GM19099 (cell line): ENCODE measurements around the gene RPP25L.

Experiments used
- POLR2A ChIP-seq: IDR thresholded peaks from 3 replicates; pipeline ENCODE4 v1.6.1; 2011; ENCODE audit warnings: low read depth; ENCODE audit not compliant: insufficient read length; ENCODE audit errors: extremely low read depth

The RPP25L gene

DNA sequence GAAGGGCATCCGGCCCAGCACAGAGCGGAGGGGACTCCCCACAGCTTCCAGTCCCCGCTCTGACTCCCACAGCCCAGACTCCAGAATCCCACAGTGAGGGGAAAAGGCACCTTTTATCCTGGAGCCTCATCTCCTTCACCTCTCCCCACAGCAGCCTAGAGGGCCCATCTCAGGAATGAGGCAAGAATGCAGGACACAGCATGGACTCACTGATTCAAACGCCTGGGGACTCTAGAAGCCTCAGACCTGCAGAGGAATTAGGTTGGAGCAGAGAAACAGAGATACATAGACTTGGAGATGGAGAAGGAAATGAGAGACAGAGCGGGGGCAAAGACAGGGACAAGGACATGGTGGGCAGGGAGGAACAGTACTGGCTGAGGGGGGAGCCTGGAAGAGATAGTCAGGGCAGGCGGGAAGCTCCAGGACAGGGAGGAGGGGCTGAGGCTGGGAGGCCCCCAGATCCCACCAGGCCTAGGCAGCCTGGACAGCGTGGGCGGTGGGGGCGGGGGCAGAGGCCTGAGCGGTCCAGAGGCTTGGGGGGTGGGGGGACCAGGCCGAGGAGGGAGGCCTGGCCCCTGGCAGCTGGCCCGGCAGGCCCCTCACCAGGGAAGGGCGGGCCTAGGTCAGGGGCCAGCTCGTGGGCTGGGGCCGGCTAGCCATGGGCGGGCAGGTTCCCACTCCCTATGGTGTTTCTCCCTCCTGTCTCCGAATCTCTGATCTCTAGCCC, 38.1 kb downstream of the RPP25L start:
- TF ChIP-seq POLR2A: no peak

DNA sequence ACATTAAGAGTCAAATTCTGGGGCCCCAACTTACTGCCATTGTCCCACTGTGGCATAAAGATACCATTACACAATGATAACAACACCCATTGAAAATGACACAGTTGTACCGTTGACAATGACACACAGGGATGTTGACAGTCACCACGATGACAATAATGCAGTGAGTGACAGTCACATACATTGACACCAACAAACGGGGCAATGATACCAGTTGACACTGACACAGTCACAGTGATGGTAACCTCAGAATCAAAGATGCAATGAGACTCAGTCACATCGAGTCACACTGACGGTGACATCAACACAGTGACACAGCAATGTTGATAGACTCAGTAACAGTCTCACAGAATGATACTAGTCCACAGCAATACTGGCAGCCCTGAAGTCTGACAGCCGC, 39.3 kb downstream of the RPP25L start:
- no peak for TF ChIP-seq POLR2A

DNA sequence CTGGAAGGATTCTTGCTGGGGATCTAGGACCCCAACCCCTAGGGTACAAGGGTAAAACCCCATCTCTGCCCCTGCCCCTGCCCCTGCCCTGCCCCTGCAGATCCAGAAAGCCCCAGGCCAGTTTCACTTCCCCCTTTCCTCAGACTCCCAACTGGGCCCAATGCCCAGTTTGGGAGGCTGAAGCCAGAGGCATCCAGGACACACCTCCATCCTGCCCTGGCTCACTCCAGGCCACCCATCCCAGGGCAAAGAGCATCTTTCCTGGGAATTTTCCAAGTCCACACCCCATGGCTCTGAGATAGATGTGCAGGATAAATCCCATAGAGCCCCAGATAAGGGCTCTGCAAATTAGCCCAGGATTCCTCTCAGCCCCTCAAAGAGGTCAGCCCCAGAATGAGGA, 39.8 kb downstream of the RPP25L start:
- no peak for TF ChIP-seq POLR2A

DNA sequence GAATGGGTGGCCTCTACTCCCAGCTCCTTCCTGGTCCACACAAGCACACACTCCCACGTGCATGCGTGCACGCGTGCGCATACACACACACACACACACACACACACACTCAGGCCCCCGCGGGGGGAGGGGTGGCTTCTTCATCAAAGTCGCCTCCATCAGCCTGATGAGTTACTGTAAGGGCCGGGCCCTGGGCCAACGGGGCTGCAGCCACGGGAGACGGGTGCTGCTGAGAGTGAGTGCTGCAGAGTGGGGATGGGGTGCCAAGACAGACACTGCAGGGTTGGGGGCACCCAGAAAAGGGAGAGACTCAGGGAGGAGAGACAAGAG, 40.5 kb downstream of the RPP25L start:
- no peak for TF ChIP-seq POLR2A

DNA sequence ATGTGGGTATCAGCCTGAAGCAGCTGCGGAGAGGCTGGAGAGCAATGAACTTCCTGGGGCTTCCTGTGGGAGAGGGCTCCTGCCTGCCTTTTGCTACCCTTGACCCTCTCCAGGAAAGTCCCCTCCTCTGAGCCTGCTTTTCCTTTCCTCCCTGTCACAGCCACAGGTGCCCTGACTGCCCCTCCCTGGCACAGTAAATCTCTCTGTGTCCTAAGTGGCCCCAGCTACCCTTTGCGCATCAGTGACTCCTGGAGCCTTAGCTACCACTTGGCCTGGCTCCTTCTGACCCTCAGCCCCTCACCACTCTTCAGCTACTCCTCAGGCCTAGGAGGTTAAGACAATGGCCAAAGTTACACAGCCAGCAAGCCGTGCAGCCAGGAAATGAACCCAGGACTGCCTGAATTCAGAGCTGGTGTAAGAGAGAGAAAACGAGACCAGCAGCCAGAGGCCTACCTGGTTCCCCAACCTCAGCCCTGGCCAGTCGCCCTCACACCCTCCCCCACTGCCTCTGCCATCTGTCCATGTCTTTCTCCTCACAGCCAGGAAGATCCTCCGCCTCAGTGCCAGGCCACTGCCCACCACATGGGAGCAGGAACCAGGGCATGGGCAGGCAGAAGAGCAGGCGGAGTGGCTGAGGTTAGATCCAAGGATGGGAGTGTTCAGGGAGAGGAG, 41.0 kb downstream of the RPP25L start:
- no peak for TF ChIP-seq POLR2A

DNA sequence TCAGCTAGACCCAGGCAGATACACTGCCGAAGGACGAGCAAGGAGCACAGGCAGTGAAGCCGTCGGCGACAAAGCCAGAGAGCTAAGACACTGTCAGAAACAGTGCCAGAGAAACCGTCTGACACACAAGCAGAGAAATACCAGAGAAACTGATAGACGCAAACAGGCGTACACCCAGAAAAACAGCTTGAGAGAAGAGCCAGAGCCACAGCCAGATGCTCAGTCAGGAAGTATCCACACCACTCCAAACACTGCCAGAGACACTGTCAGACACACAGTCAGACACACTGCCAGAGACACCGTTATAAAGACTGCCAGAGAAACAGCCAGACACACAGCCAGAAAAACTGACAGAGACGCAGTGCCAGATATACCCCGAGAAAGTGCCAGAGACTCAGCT, 41.5 kb downstream of the RPP25L start:
- no peak for TF ChIP-seq POLR2A

DNA sequence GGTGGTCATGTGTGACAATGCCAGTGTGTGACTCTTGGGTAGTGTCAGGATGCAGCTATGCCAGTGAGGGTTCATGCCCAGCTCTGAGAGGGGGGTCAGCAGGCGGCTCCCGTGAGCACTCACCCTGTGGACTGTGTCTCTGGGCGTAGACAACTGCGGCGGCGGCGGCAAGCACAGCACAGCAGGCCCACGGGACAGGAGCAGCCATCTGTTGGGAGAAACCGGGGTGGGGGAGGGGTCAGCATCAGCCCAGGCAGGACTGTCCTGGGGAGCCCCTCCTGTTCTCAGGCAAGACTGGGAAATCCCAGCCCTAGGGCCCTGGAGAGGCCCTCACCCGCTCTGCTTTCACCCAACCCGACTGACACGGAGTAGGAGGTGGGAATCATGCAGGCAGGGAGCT, 43.1 kb downstream of the RPP25L start:
- TF ChIP-seq POLR2A: no peak

DNA sequence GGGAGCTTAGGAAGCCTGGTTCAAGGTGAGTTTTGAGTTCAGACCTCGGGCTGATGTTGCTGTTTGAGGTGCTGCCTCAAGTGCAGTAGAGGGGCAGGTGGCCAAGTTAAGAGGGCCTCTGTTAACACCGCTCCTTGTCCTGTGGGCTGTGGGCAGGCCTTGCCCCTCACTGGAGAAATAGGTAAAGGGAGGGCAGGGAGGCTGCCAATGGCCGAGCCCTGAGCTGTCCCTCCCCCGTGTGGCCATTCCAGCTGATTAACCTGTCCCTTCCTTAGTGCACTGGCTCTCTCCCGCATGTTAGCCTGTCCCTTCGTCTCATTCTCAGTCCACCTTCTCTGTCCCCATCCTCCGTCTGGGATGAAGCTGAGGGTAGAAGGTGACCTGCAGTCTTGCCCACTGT, 43.8 kb downstream of the RPP25L start:
- TF ChIP-seq POLR2A: no peak

DNA sequence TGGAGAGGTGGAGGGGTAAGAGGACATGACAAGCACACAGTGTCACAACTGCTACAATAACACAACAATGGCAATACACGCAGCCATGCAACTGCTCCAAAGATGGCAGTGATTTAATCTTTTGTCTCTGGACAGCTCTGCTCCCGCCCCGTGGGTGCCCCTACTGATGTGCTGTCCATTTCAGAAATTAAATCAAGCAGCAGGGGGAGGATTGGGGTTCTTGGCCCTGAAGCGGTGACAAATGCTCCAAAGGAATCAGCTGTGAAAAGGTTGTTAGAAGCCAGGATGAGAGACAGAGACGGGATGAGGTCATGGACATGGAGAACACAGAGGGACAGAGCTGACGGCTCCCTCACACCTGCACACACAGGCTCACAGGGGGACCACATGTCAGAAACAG, 44.9 kb downstream of the RPP25L start:
- no peak for TF ChIP-seq POLR2A

DNA sequence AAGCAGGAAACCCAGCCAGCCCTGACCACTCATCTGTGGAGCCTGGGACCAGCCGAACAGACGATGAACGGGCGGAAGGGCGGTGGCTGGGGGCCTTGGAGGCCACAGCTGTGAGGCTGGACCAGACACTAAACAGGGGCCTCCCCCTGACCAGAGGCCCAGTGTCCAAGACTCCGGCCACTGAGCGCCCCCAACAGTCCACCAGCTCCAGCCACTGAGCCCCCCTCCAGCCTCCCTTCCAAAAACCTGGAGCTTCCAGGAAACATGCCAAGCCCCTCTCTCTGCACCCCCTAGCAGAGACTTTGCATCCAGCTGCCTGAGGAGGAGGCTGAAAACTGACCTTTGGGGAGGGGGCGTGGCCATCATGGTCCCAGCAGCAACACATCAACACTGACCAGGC, 45.6 kb downstream of the RPP25L start:
- no peak for TF ChIP-seq POLR2A

DNA sequence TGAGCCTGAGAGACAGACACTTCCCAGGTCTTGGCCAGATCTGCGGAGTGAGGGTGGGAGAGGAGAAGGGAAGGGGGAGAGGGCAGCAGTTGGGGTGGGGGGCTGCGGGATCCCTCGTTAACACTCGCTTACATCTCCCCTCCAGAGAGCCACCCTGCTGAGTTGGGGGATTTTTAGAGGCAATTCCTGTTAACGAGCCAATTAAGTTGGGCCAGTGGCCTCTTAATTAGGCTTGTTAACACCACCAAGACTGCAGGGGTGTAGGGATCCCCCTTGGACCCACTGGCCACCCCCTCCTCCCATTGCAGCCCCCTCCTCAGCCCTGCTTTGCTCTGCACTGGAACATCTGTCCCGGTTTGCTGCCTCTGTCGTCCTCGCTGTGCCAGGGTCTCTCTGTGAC, 46.0 kb downstream of the RPP25L start:
- TF ChIP-seq POLR2A: no peak

DNA sequence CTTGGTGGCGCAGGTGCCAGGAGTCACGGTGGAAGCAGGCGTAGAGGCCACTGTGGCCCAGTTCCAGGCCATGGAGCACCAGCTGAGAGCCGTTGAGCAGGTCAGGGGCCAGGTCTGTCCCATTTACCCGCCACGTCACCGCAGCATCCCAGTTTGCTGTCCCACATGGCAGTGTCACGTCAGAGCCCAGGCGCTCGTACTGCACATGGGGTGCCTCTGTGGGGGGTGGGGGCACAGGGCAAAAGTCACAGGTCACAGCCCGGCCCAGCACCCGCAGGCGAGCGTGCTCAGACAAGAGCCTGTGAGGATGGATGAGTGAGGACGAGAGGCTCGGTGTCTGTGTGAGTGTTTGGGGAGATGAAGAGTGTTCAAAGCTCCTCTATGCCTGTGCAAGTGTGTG, 47.3 kb downstream of the RPP25L start:
- TF ChIP-seq POLR2A: no peak

DNA sequence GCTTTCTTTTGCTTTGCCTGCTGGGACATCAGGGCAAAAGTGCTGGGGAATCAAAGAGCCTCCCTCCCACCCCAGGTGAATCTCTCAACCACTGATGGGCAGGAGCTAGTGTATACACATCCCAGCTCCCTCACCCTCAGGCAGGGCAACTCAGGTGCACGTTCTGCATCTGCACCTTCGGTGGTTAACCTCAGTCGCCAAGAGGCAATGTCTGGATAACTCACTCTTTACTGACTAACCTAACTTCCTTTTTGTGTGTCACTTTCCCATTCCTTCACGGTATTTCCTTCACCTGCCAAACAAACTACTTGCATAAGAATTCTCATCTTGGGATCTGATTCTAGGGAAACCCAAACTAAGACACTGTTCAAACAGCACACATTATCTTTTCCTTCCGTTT, 48.6 kb downstream of the RPP25L start:
- no peak for TF ChIP-seq POLR2A

DNA sequence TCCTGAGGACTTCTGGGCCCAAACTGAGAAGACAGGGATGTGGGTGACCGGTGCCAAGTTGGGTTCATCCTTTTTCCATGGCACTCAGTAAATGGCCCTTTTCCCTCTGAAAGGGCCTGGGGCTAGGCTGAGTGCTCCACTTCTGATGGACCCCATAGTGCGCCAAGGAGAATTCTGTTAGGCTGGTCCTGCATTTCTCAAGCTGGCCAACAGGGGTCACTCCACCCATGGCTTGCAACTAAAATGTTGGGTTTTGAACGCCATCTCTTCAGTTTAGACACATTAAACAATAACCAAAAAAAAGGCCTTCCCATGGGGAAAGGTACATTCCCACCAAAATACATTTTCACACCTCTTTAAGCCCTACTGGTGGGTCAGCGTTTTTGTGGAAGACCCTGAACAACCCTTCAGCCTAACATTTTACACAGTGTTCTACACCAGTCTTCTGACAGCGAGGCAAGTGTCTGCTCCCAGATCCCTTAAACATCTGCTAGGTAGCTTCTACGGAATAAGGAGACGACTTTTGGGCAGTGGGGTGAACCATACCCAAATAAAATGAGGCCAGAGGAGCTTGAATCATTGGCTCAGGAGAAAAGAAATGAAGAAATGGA, 49.7 kb downstream of the RPP25L start:
- no peak for TF ChIP-seq POLR2A

DNA sequence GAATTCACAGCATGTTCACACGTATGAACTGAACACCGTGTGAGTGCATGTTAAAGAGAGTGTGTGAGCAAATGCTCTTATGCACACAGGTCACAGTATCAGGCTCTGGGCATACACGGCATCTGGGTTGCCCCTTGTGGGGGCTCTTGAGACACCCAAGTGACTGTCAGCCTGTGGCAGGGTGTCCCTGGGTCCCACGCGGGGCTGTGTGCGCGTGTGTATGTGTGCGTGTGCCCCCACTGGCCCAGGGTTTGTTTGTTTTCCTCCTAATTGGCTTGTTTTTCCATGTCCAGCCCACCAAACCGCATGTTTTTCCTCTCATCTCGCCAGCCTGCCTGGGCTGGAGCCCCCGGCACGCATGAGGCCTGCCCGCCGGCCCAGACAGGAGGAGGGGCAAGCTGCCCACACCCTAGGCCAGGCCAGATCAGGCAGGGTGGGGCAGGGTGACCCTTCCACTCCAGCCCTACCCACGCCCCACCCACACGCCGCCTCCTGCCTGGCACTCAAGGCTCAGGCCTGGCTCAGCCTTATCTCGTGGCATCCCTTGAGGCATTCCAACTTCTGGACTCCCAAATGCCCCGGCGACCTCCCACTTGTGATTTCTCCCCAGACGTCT, 51.2 kb downstream of the RPP25L start:
- TF ChIP-seq POLR2A: no peak
